BLaER1 treated with 17β-estradiol and CSF1 and Interleukin-3, amounts not matched to agents 10 nM and 100 nM (cell line): ENCODE data around the gene ALOX12B.
A peak's percentile ranks its signal among the peaks of the same experiment; 100 is the strongest.
"Not testable (repeated sequence)": the region's sequence is repeated elsewhere in the genome, so short reads cannot be mapped to it uniquely, and the experiment has no call there.

Source experiments
- H3K27ac ChIP-seq, 11 experiments: shearing (Covaris generic); formaldehyde crosslinking; 2 replicates each; pipeline ENCODE4 v1.8.1; 2022
- H3K27me3 ChIP-seq, 11 experiments: shearing (Covaris generic); formaldehyde crosslinking; 2 replicates each; pipeline ENCODE4 v1.8.1; 2022
- H3K36me3 ChIP-seq, 11 experiments: shearing (Covaris generic); formaldehyde crosslinking; 2 replicates each; pipeline ENCODE4 v1.8.1; 2022
- H3K4me1 ChIP-seq, 10 experiments: shearing (Covaris generic); formaldehyde crosslinking; 2 replicates each; pipeline ENCODE4 v1.8.1; 2022
- H3K4me2 ChIP-seq, 11 experiments: shearing (Covaris generic); formaldehyde crosslinking; 2 replicates each; pipeline ENCODE4 v1.8.1; 2022
- H3K4me3 ChIP-seq, 10 experiments: shearing (Covaris generic); formaldehyde crosslinking; 2 replicates each; pipeline ENCODE4 v1.8.1; 2022
- H3K9ac ChIP-seq, 11 experiments: shearing (Covaris generic); formaldehyde crosslinking; 2 replicates each; pipeline ENCODE4 v1.8.1; 2022
- H3K9me3 ChIP-seq, 11 experiments: shearing (Covaris generic); formaldehyde crosslinking; replicated peaks in 1 of 11; 2 replicates each; pipeline ENCODE4 v1.8.1; 2022
- H4K20me1 ChIP-seq, 11 experiments: shearing (Covaris generic); formaldehyde crosslinking; 2 replicates each; pipeline ENCODE4 v1.8.1; 2022
- Cebpa-rat ChIP-seq, 11 experiments: shearing (Covaris generic); IDR thresholded peaks; 2 replicates each; pipeline ENCODE4 v1.8.1; 2022

The ALOX12B gene

GRCh38 chr17:8024161-8024560, 63.4 kb downstream of the ALOX12B start:
- H3K9me3 ChIP-seq, H3K9ac ChIP-seq, H4K20me1 ChIP-seq, H3K4me3 ChIP-seq, H3K36me3 ChIP-seq, H3K27me3 ChIP-seq: not testable (repeated sequence)
- Histone ChIP-seq H3K4me1 (peaks cover 0 to 70% (median 14%) of the 10 kb centered on the region in 10 experiments; a peak in 11 of 20 replicates), H3K4me2 (peak overlapping the region in 6 of 11 experiments; percentile 11 to 75 (median 44); a peak in 11 of 22 replicates), H3K27ac (peak overlapping the region in 5 of 11 experiments; percentile 25 to 60 (median 55); a peak in 10 of 22 replicates)
- peak in 3 of 11 experiments; percentile 11 to 60 (median 54); a peak in 3 of 22 replicates for TF ChIP-seq Cebpa-rat (IDR thresholded peaks at IDR 0.05)
